Calu3 (cell line): Measurements from ENCODE around the gene HRCT1. TPM values are rescaled to one million over a fixed set of nuclear protein-coding genes. Genes with fewer than 3 reads are reported as not detected.
A peak's percentile ranks its signal among the peaks of the same experiment; 100 is the strongest.
"Not testable (repeated sequence)": the region's sequence is repeated elsewhere in the genome, so short reads cannot be mapped to it uniquely, and the experiment has no call there.

Source experiments
- BruUV-seq: library from RNA; stranded (reverse); fragments of 400-500 nt; replicated peaks from 2 replicates; lab custom pipeline; 2021; lab: Mats Ljungman, UMichigan
- CTCF ChIA-PET: fragments of 300-600 bp; sonication (Branson Sonifier 250); formaldehyde crosslinking; loops from one replicate; lab custom pipeline; 2022; ENCODE audit warnings: antibody characterized with exemption; lab: Charles Lee
- DNase-seq: peaks from one replicate; pipeline ENCODE4 v3.0.0; 2022
- H3K27ac Mint-ChIP-seq: one replicate; pipeline ENCODE4 v1.8.0; 2022; ENCODE audit warnings: mixed read lengths; ENCODE audit not compliant: unreplicated experiment
- H3K27me3 Mint-ChIP-seq: one replicate; pipeline ENCODE4 v1.8.0; 2022; ENCODE audit warnings: mixed read lengths; ENCODE audit not compliant: unreplicated experiment
- H3K36me3 Mint-ChIP-seq: one replicate; pipeline ENCODE4 v1.8.0; 2022; ENCODE audit warnings: mild to moderate bottlenecking, moderate library complexity, mixed read lengths; ENCODE audit not compliant: insufficient read depth, unreplicated experiment
- H3K4me1 Mint-ChIP-seq: one replicate; pipeline ENCODE4 v1.8.0; 2022; ENCODE audit warnings: mild to moderate bottlenecking, low read depth, mixed read lengths; ENCODE audit not compliant: unreplicated experiment
- H3K4me3 Mint-ChIP-seq: one replicate; pipeline ENCODE4 v1.8.0; 2022; ENCODE audit warnings: mild to moderate bottlenecking, low read depth, moderate library complexity, mixed read lengths; ENCODE audit not compliant: unreplicated experiment
- H3K9me3 Mint-ChIP-seq: one replicate; pipeline ENCODE4 v1.8.0; 2022; ENCODE audit warnings: low read depth, mixed read lengths; ENCODE audit not compliant: unreplicated experiment
- intact Hi-C: fragments of 100-400 bp; cut with micrococcal nuclease; formaldehyde crosslinking; loops from one replicate; pipeline ENCODE4 v1.10.0; 2022; ENCODE audit not compliant: unreplicated experiment
- total RNA-seq: library from RNA; stranded (reverse); gene quantifications from 2 replicates; pipeline ENCODE4 v1.2.3, GENCODE V29; 2022
- TF ChIP-seq, protein P1 (sequence below): fragments of 200-600 bp; IDR thresholded peaks from one replicate; pipeline ENCODE4 v1.8.0; 2022; ENCODE audit warnings: antibody characterized with exemption; ENCODE audit not compliant: unreplicated experiment

The HRCT1 gene
- total RNA-seq, 1 experiment from 2014 or later: 0.90 TPM

- CTCF ChIA-PET: no interaction called here
- intact Hi-C loops: no loop called here
- peaks cover 13% of the 10 kb centered on the region for H3K27me3 Mint-ChIP-seq
- DNase-seq: no peak
- H3K9me3 Mint-ChIP-seq: no peaks in the 10 kb centered on the region
- no peak overlapping the region for H3K4me3 Mint-ChIP-seq
- no TSS peak for BruUV-seq
- H3K36me3 Mint-ChIP-seq: no peaks in the 10 kb centered on the region
- no peak overlapping the region for H3K27ac Mint-ChIP-seq
- H3K4me1 Mint-ChIP-seq: no peaks in the 10 kb centered on the region
- TF ChIP-seq, protein P1, sequence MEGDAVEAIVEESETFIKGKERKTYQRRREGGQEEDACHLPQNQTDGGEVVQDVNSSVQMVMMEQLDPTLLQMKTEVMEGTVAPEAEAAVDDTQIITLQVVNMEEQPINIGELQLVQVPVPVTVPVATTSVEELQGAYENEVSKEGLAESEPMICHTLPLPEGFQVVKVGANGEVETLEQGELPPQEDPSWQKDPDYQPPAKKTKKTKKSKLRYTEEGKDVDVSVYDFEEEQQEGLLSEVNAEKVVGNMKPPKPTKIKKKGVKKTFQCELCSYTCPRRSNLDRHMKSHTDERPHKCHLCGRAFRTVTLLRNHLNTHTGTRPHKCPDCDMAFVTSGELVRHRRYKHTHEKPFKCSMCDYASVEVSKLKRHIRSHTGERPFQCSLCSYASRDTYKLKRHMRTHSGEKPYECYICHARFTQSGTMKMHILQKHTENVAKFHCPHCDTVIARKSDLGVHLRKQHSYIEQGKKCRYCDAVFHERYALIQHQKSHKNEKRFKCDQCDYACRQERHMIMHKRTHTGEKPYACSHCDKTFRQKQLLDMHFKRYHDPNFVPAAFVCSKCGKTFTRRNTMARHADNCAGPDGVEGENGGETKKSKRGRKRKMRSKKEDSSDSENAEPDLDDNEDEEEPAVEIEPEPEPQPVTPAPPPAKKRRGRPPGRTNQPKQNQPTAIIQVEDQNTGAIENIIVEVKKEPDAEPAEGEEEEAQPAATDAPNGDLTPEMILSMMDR: no peak
Measured at GRCh38 chr9:35896570-35896969, 9.4 kb upstream of the HRCT1 start.

DNA sequence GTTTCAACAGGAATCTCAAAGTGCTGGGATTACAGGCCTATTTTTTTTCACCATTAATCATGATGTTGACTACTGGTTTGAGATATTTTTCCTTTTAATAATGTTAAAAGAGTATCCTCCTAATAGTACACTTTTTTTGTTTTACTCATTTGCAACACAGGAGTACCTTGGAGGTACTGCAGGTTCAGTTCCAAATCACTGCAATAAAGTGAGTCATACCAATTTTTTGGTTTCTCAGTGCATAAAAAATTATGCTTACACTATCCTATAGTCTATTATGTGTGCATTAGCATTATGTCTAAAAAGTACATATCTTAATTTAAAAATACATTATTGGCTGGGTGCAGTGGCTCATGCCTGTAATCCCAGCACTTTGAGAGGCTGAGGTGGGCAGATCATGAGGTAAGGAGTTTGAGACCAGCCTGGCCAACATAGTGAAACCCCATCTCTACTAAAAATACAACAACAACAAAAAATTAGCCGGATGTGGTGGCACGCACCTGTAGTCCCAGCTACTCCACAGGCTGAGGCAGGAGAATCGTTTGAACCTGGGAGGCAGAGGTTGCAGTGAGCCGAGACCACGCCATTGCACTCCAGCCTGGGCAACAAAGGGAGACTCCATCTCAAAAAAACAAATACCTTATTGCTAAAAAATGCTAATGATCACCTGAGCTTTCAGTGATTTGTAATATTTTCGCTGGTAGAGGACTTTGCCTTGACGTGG lies 8.5 kb upstream of the HRCT1 start:
- DNase-seq, H3K36me3 Mint-ChIP-seq, CTCF ChIA-PET, H3K4me3 Mint-ChIP-seq, H3K4me1 Mint-ChIP-seq, H3K27ac Mint-ChIP-seq, intact Hi-C loops, H3K9me3 Mint-ChIP-seq, BruUV-seq: not testable (repeated sequence)
- H3K27me3 Mint-ChIP-seq: peaks cover 13% of the 10 kb centered on the region

DNA sequence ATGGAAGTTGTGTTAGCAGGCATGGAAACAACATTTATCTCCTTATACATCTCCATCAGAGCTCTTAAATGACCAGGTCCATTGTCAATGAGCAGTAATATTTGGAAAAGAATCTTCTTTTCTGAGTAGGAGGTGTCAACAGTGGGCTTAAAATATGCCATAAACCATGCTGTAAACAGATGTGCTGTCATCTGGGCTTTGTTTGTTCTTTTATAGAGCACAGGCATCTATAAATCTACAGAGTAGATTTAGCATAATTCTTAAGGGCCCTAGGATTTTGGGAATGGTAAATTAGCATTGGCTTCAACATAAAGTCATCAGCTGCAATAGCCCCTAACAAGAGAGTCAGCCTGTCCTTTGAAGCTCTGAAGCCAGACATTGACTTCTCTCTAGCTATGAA lies 7.7 kb upstream of the HRCT1 start:
- peaks cover 12% of the 10 kb centered on the region for H3K27me3 Mint-ChIP-seq
- no peaks in the 10 kb centered on the region for H3K4me1 Mint-ChIP-seq
- no peak overlapping the region for H3K27ac Mint-ChIP-seq
- no peaks in the 10 kb centered on the region for H3K36me3 Mint-ChIP-seq
- DNase-seq: no peak
- no peak overlapping the region for H3K4me3 Mint-ChIP-seq
- no TSS peak for BruUV-seq
- intact Hi-C loops: no loop called here
- H3K9me3 Mint-ChIP-seq: no peaks in the 10 kb centered on the region
- TF ChIP-seq, protein P1: no peak
- CTCF ChIA-PET: no interaction called here

DNA sequence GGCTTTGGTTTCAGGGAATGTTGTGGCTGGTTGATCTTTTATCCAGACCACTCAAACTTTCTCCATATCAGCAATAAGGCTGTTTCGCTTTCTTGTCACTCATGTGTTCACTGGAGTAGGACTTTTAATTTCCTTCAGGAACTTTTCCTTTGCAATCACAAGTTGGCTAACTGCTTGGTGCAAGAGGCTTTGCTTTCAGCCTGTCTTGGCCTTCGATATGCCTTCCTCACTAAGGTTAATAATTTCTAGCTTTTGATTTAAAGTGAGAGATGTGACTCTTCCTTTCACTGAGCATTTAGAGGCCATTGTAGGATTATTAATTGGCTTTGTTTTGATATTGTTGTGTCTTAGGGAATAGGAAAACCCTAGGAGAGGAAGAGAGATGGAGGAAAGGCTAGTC lies 7.0 kb upstream of the HRCT1 start:
- intact Hi-C loops: no loop called here
- TF ChIP-seq, protein P1: no peak

DNA sequence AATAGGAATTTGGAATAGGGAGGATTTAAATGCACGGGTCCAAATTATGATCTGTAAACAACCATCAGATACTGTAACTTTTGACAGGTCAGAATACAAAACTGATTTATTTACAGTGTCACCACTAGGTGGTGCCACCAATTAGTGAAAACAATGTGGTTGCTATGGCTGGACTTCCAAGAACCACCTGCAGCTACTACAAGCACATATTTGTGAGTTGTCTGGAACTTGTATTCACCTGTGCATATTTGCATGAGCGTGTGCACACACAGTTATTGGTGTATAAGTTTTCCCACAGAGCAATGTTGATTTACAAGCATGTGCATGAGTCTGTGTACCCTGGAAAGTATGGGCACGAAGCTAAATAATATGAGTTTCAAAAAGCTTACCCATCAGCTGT lies 3.0 kb upstream of the HRCT1 start:
- peak; percentile 39 for DNase-seq
- BruUV-seq: no TSS peak
- peaks cover 34% of the 10 kb centered on the region for H3K4me1 Mint-ChIP-seq
- CTCF ChIA-PET: interaction anchor here (0.6 to 1.3 kb wide), 5 partner anchors 21 to 171 kb away, joined by 3 to 9 read pairs (median 4); partner anchors contain the start of genes CREB3 and TLN1
- no peaks in the 10 kb centered on the region for H3K36me3 Mint-ChIP-seq
- no peak overlapping the region for H3K4me3 Mint-ChIP-seq
- intact Hi-C loops: loop anchor here (1.0 kb wide), 1 partner anchor 42 kb away; no protein-coding TSS in a partner anchor
- TF ChIP-seq, protein P1: no peak
- H3K27ac Mint-ChIP-seq: no peak overlapping the region
- no peaks in the 10 kb centered on the region for H3K9me3 Mint-ChIP-seq
- H3K27me3 Mint-ChIP-seq: no peaks in the 10 kb centered on the region

More for the DNA sequence above, 7.0 kb upstream of the HRCT1 start:
- H3K27ac Mint-ChIP-seq: no peak overlapping the region
- BruUV-seq: no TSS peak
- H3K4me3 Mint-ChIP-seq: no peak overlapping the region
- CTCF ChIA-PET: no interaction called here
- peaks cover 5% of the 10 kb centered on the region for H3K27me3 Mint-ChIP-seq
- H3K36me3 Mint-ChIP-seq: no peaks in the 10 kb centered on the region
- H3K9me3 Mint-ChIP-seq: no peaks in the 10 kb centered on the region
- DNase-seq: no peak
- H3K4me1 Mint-ChIP-seq: no peaks in the 10 kb centered on the region
